HG02678 (cell line): Measurements from ENCODE around the gene SORCS2.
"Not testable (repeated sequence)": the region's sequence is repeated elsewhere in the genome, so short reads cannot be mapped to it uniquely, and the experiment has no call there.

Experiments used
- ATAC-seq: cut with Tn5 transposase; IDR thresholded peaks from one replicate; pipeline ENCODE4 v1.9.1; 2021; ENCODE audit warnings: mild to moderate bottlenecking, moderate library complexity; ENCODE audit not compliant: unreplicated experiment

SORCS2 gene

GRCh38 chr4:7199129-7199725 is 6.9 kb downstream of the SORCS2 start:
- no peak for ATAC-seq

- no peak for ATAC-seq
These were observed 7.6 kb downstream of the SORCS2 start for GRCh38 chr4:7199771-7200441.

GRCh38 chr4:7200801-7201200 is 8.5 kb downstream of the SORCS2 start:
- ATAC-seq: no peak

- no peak for ATAC-seq
These were observed 9.3 kb downstream of the SORCS2 start for GRCh38 chr4:7201420-7202305.

- ATAC-seq: no peak
These were observed 10.1 kb downstream of the SORCS2 start for GRCh38 chr4:7202411-7202810.

GRCh38 chr4:7204656-7205387 is 12.5 kb downstream of the SORCS2 start:
- ATAC-seq: no peak

- no peak for ATAC-seq
These were observed 14.0 kb downstream of the SORCS2 start for GRCh38 chr4:7206385-7206784.

GRCh38 chr4:7206911-7207567 is 14.7 kb downstream of the SORCS2 start:
- no peak for ATAC-seq

- no peak for ATAC-seq
These were observed 15.4 kb downstream of the SORCS2 start for GRCh38 chr4:7207628-7208231.

GRCh38 chr4:7208509-7209451 is 16.4 kb downstream of the SORCS2 start:
- ATAC-seq: no peak

- no peak for ATAC-seq
These were observed 17.4 kb downstream of the SORCS2 start for GRCh38 chr4:7209699-7210098.

- ATAC-seq: no peak
These were observed 18.5 kb downstream of the SORCS2 start for GRCh38 chr4:7210824-7211223.

- no peak for ATAC-seq
These were observed 19.9 kb downstream of the SORCS2 start for GRCh38 chr4:7212101-7212674.

GRCh38 chr4:7212921-7213320 is 20.6 kb downstream of the SORCS2 start:
- no peak for ATAC-seq

GRCh38 chr4:7213807-7214206 is 21.5 kb downstream of the SORCS2 start:
- ATAC-seq: no peak

GRCh38 chr4:7214359-7214758 is 22.0 kb downstream of the SORCS2 start:
- no peak for ATAC-seq

GRCh38 chr4:7215187-7215586 is 22.8 kb downstream of the SORCS2 start:
- not testable (repeated sequence) for ATAC-seq

GRCh38 chr4:7217039-7217438 is 24.7 kb downstream of the SORCS2 start:
- no peak for ATAC-seq
